Sigmoid colon (tissue), 7 donors: ENCODE data around the gene TSPAN9. TPM values are rescaled to one million over a fixed set of nuclear protein-coding genes. Genes with fewer than 3 reads are reported as not detected.

ENCODE experiments used
- DNase-seq: peaks from one replicate; pipeline ENCODE4 v3.0.0-alpha.2; 2019
- H3K27ac ChIP-seq, 4 donors: fragments of 200-600 bp; sonication (generic); one replicate each; pipeline ENCODE4 v1.5.1; 2016 to 2019; ENCODE audit warnings: mild to moderate bottlenecking in 1 of 4
- H3K27me3 ChIP-seq, 3 donors: fragments of 200-600 bp; sonication (generic); one replicate each; pipeline ENCODE4 v1.5.1; 2019; ENCODE audit warnings: mild to moderate bottlenecking in 1 of 3
- H3K36me3 ChIP-seq, 4 donors: fragments of 200-600 bp; sonication (generic); one replicate each; pipeline ENCODE4 v1.5.1; 2016 to 2019
- H3K4me1 ChIP-seq, 4 donors: fragments of 200-600 bp; sonication (generic); one replicate each; pipeline ENCODE4 v1.5.1; 2017 to 2019
- H3K4me3 ChIP-seq, 4 donors: fragments of 200-600 bp; sonication (generic); one replicate each; pipeline ENCODE4 v1.5.1; 2017 to 2019; ENCODE audit warnings: mild to moderate bottlenecking in 2 of 4, moderate library complexity in 1 of 4
- H3K9me3 ChIP-seq, 4 donors: fragments of 200-600 bp in 3 of 4; sonication (generic) in 3 of 4; one replicate each; pipeline versions ENCODE4 v1.5.1 to v1.6.1; 2013 to 2019
- EP300 ChIP-seq, 4 donors: sonication (generic); formaldehyde crosslinking; IDR thresholded peaks; one replicate each; pipeline ENCODE4 v1.6.1; 2017; ENCODE audit warnings: antibody characterized with exemption in 4 of 4
- POLR2A ChIP-seq, 2 donors: fragments of 450-650 bp; IDR thresholded peaks; one replicate each; pipeline ENCODE4 v1.6.1; 2016; ENCODE audit warnings: antibody characterized with exemption in 2 of 2, mild to moderate bottlenecking in 2 of 2, moderate library complexity in 2 of 2
- POLR2AphosphoS5 ChIP-seq, 4 donors: sonication (generic); formaldehyde crosslinking; IDR thresholded peaks; one replicate each; pipeline ENCODE4 v1.6.1; 2017; ENCODE audit warnings: antibody characterized with exemption in 4 of 4
- WGBS, 2 donors: extraction: QIAGEN DNeasy Blood & Tissue Kit; methylation state at CpG; one replicate each; pipeline ENCODE4 v1.1.7; 2013; 5-methylcytosine and 5-hydroxymethylcytosine counted together
- intact Hi-C: fragments of 100-400 bp; cut with DNase I; formaldehyde crosslinking; loops from one replicate; pipeline ENCODE4 v1.15.1; 2023
- polyA plus RNA-seq, 3 donors: library from polyadenylated mRNA; stranded (reverse); fragments of 200-250 nt; gene quantifications; one replicate each; pipeline ENCODE4 v1.2.3, GENCODE V29; 2013
- total RNA-seq, 4 donors: library from RNA; depleted of rRNA; stranded (reverse); fragments of >200 nt; gene quantifications; one replicate each; pipeline ENCODE4 v1.1.0, GENCODE V29; 2016
- TF ChIP-seq, protein P1 (sequence below), 4 experiments: fragments of 450-650 bp in 3 of 4; fragments of 200-600 bp in 1 of 4; IDR thresholded peaks; one replicate each; pipeline ENCODE4 v1.5.1; 2016 to 2019; ENCODE audit warnings: antibody characterized with exemption in 4 of 4, mild to moderate bottlenecking in 3 of 4, moderate library complexity in 2 of 4
- donor health status: healthy with polysubstance abuse.
- donor health status: Bipolar disorder and iron deficiency.
- donor health status: healthy.

TSPAN9 gene, protein sequence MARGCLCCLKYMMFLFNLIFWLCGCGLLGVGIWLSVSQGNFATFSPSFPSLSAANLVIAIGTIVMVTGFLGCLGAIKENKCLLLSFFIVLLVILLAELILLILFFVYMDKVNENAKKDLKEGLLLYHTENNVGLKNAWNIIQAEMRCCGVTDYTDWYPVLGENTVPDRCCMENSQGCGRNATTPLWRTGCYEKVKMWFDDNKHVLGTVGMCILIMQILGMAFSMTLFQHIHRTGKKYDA
- total RNA-seq (10 to 100 TPM; 18.2 to 28.0 (median 21.4) TPM), polyA plus RNA-seq (10 to 100 TPM in 1 of 3 donors, 1 to 10 TPM in 1, under 1 TPM in 1; 0.92 to 14.5 (median 2.4) TPM)

- intact Hi-C loops: loop anchor here (5.0 to 10.0 kb wide), 2 partner anchors 60 to 1198 kb away; partner anchors contain the start of gene CCND2
- Histone ChIP-seq H3K36me3 (no peaks in the 10 kb centered on the region), H3K27me3 (no peaks in the 10 kb centered on the region), H3K27ac (peak within 1 kb of the TSS; percentile 88 to 95 (median 94)), H3K4me3 (peak within 1 kb of the TSS; percentile 81 to 97 (median 90)), H3K4me1 (peaks cover 0 to 31% (median 29%) of the 10 kb centered on the region in 4 donors), H3K9me3 (no peaks in the 10 kb centered on the region)
- DNase-seq: peak; percentile 93
- WGBS, 2 donors: 1 to 2% methylated on average over 93 to 95 of the region's 95 CpGs
- TF ChIP-seq POLR2AphosphoS5 (IDR thresholded peaks at IDR 0.05): peak; percentile 45 to 73 (median 71)
- TF ChIP-seq EP300 (IDR thresholded peaks at IDR 0.05): no peak
These were observed at the start of gene TSPAN9 for GRCh38 chr12:3076730-3077571. TSS of gene TSPAN9 (plus strand) at chr12:3077379. CDS start at chr12:3201194, 123,815 bp downstream.

- Histone ChIP-seq H3K27me3 (no peaks in the 10 kb centered on the region), H3K36me3 (peaks cover 0 to 4% (median 0%) of the 10 kb centered on the region in 4 donors), H3K9me3 (no peaks in the 10 kb centered on the region), H3K27ac (no peak overlapping the region), H3K4me1 (no peaks in the 10 kb centered on the region), H3K4me3 (no peak overlapping the region)
- 77 to 83% methylated on average over 7 of the region's 7 CpGs for WGBS, 2 donors
- intact Hi-C loops: no loop called here
- TF ChIP-seq EP300 (IDR thresholded peaks at IDR 0.05) (no peak), POLR2A (IDR thresholded peaks at IDR 0.05) (no peak), POLR2AphosphoS5 (IDR thresholded peaks at IDR 0.05) (no peak)
- TF ChIP-seq, protein P1, sequence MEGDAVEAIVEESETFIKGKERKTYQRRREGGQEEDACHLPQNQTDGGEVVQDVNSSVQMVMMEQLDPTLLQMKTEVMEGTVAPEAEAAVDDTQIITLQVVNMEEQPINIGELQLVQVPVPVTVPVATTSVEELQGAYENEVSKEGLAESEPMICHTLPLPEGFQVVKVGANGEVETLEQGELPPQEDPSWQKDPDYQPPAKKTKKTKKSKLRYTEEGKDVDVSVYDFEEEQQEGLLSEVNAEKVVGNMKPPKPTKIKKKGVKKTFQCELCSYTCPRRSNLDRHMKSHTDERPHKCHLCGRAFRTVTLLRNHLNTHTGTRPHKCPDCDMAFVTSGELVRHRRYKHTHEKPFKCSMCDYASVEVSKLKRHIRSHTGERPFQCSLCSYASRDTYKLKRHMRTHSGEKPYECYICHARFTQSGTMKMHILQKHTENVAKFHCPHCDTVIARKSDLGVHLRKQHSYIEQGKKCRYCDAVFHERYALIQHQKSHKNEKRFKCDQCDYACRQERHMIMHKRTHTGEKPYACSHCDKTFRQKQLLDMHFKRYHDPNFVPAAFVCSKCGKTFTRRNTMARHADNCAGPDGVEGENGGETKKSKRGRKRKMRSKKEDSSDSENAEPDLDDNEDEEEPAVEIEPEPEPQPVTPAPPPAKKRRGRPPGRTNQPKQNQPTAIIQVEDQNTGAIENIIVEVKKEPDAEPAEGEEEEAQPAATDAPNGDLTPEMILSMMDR (IDR thresholded peaks at IDR 0.05): no peak
- no peak for DNase-seq
These were observed 49.1 kb upstream of the TSPAN9 start for GRCh38 chr12:3028108-3028507.

GRCh38 chr12:3030821-3031429, 46.3 kb upstream of the TSPAN9 start:
- WGBS, 2 donors: 90 to 94% methylated on average over 21 of the region's 21 CpGs
- DNase-seq: no peak
- H3K27me3 ChIP-seq: no peaks in the 10 kb centered on the region
- H3K4me3 ChIP-seq: no peak overlapping the region
- H3K9me3 ChIP-seq: no peaks in the 10 kb centered on the region
- intact Hi-C loops: loop anchor here (5.0 kb wide), 1 partner anchor 69 kb away; no protein-coding TSS in a partner anchor
- peaks cover 0 to 17% (median 4%) of the 10 kb centered on the region in 4 donors for H3K4me1 ChIP-seq
- TF ChIP-seq EP300 (IDR thresholded peaks at IDR 0.05) (no peak), POLR2AphosphoS5 (IDR thresholded peaks at IDR 0.05) (no peak), POLR2A (IDR thresholded peaks at IDR 0.05) (no peak)
- TF ChIP-seq, protein P1 (IDR thresholded peaks at IDR 0.05): no peak
- no peak overlapping the region for H3K27ac ChIP-seq
- peaks cover 0 to 4% (median 0%) of the 10 kb centered on the region in 4 donors for H3K36me3 ChIP-seq

GRCh38 chr12:3032161-3032560, 45.0 kb upstream of the TSPAN9 start:
- no peak for DNase-seq
- Histone ChIP-seq H3K27me3 (no peaks in the 10 kb centered on the region), H3K36me3 (peaks cover 0 to 3% (median 0%) of the 10 kb centered on the region in 4 donors), H3K9me3 (no peaks in the 10 kb centered on the region), H3K4me3 (no peak overlapping the region), H3K4me1 (peaks cover 0 to 17% (median 4%) of the 10 kb centered on the region in 4 donors), H3K27ac (no peak overlapping the region)
- intact Hi-C loops: loop anchor here (5.0 kb wide), 1 partner anchor 70 kb away; no protein-coding TSS in a partner anchor
- 88 to 91% methylated on average over 12 of the region's 12 CpGs for WGBS, 2 donors
- no peak for TF ChIP-seq POLR2AphosphoS5 (IDR thresholded peaks at IDR 0.05)
- no peak for TF ChIP-seq POLR2A (IDR thresholded peaks at IDR 0.05)
- TF ChIP-seq, protein P1 (IDR thresholded peaks at IDR 0.05): no peak
- no peak for TF ChIP-seq EP300 (IDR thresholded peaks at IDR 0.05)
